K562 (cell line): ENCODE results near the gene MCM7. TPM values are rescaled to one million over a fixed set of nuclear protein-coding genes. Genes with fewer than 3 reads are reported as not detected.

Experiments used
- EP300 ChIP-seq: IDR thresholded peaks from 2 replicates; pipeline ENCODE4 v1.6.1; 2012; ENCODE audit warnings: low read length, improper control_type of control experiment
- GABPB1 ChIP-seq: sonication (generic); formaldehyde crosslinking; IDR thresholded peaks from 2 replicates; pipeline ENCODE4 v1.8.0; 2022; ENCODE audit warnings: mild to moderate bottlenecking, missing genetic modification reagents
- HDAC3 ChIP-seq: fragments of 450-650 bp; IDR thresholded peaks from 2 replicates; pipeline ENCODE4 v1.6.1; 2018; ENCODE audit warnings: borderline replicate concordance, mild to moderate bottlenecking, moderate library complexity; ENCODE audit not compliant: partially characterized antibody
- HIVEP1 ChIP-seq: fragments of 250-450 bp; sonication (Bioruptor Pico); IDR thresholded peaks from 2 replicates; pipeline ENCODE4 v1.4.0; 2020; ENCODE audit warnings: mild to moderate bottlenecking
- JUN ChIP-seq, 2 experiments: sonication (generic) in 1 of 2; formaldehyde crosslinking in 1 of 2; IDR thresholded peaks; 2 replicates each; pipeline versions ENCODE4 v1.6.1 to v1.8.0; 2012 to 2022; ENCODE audit warnings: borderline replicate concordance in 2 of 2, mild to moderate bottlenecking in 2 of 2, improper control_type of control experiment in 1 of 2, low read depth in 1 of 2, low read length in 1 of 2, missing genetic modification reagents in 1 of 2
- KAT2B ChIP-seq: IDR thresholded peaks from one replicate; pipeline ENCODE4 v1.6.1; 2012; ENCODE audit warnings: low read depth, mild to moderate bottlenecking, control low read depth, inconsistent platforms, low read length, moderate library complexity
- LCOR ChIP-seq: sonication (generic); formaldehyde crosslinking; IDR thresholded peaks from 2 replicates; pipeline ENCODE4 v1.8.0; 2022; ENCODE audit warnings: mild to moderate bottlenecking, missing genetic modification reagents
- MCM2 ChIP-seq: fragments of 450-650 bp; IDR thresholded peaks from 2 replicates; pipeline ENCODE4 v1.6.1; 2017; ENCODE audit warnings: low read depth, mild to moderate bottlenecking
- MYNN ChIP-seq, 2 experiments: sonication (generic); formaldehyde crosslinking in 1 of 2; IDR thresholded peaks; 2 replicates each; pipeline versions ENCODE4 v1.5.0 to v1.6.1; 2016 to 2020; ENCODE audit warnings: antibody characterized with exemption in 1 of 2, missing genetic modification reagents in 1 of 2
- NRF1 ChIP-seq, 2 experiments: fragments of 450-650 bp; IDR thresholded peaks in 1 of 2; conservative IDR thresholded peaks in 1 of 2; 2 replicates each; pipeline ENCODE4 v1.6.1; 2014; ENCODE audit warnings: mild to moderate bottlenecking in 2 of 2
- PML ChIP-seq: IDR thresholded peaks from 2 replicates; pipeline ENCODE4 v1.6.1; 2012; ENCODE audit warnings: low read length, inconsistent platforms
- RBM17 ChIP-seq: fragments of 200-400 bp; formaldehyde crosslinking; IDR thresholded peaks from 2 replicates; pipeline ENCODE4 v1.6.1; 2017; ENCODE audit warnings: low read depth, mild to moderate bottlenecking, low read length, borderline replicate concordance
- RFX5 ChIP-seq: IDR thresholded peaks from 2 replicates; pipeline ENCODE4 v1.6.1; 2011; ENCODE audit warnings: low read depth, mild to moderate bottlenecking, improper control_type of control experiment, low read length
- SETDB1 ChIP-seq: IDR thresholded peaks from one replicate; pipeline ENCODE4 v1.6.1; 2012; ENCODE audit warnings: low read length, control low read depth, inconsistent platforms
- SIN3B ChIP-seq: fragments of 450-650 bp; IDR thresholded peaks from 2 replicates; pipeline ENCODE4 v1.6.1; 2017; ENCODE audit warnings: low read depth, mild to moderate bottlenecking, moderate library complexity
- SREBF2 ChIP-seq: sonication (generic); formaldehyde crosslinking; IDR thresholded peaks from 2 replicates; pipeline ENCODE4 v1.4.0; 2020; ENCODE audit warnings: mild to moderate bottlenecking, missing genetic modification reagents
- SRF ChIP-seq, 2 experiments: fragments of 250-450, 450-650 bp in 1 of 2; sonication (Bioruptor Pico) in 1 of 2; sonication (generic) in 1 of 2; formaldehyde crosslinking; IDR thresholded peaks; 2 replicates each; pipeline versions ENCODE4 v1.5.0 to v1.5.1; 2020 to 2022; ENCODE audit warnings: mild to moderate bottlenecking in 1 of 2, missing genetic modification reagents in 1 of 2
- ZBTB17 ChIP-seq: fragments of 450-650 bp; formaldehyde crosslinking; IDR thresholded peaks from 2 replicates; pipeline ENCODE4 v1.4.0; 2020; ENCODE audit warnings: mild to moderate bottlenecking
- ZNF165 ChIP-seq: fragments of 250-450 bp; sonication (Bioruptor Pico); IDR thresholded peaks from 2 replicates; pipeline ENCODE4 v1.4.0; 2020; ENCODE audit warnings: borderline replicate concordance
- ZNF212 ChIP-seq: fragments of 450-650 bp; formaldehyde crosslinking; IDR thresholded peaks from 2 replicates; pipeline ENCODE4 v1.4.0; 2020; ENCODE audit warnings: mild to moderate bottlenecking
- ZNF232 ChIP-seq: sonication (generic); formaldehyde crosslinking; IDR thresholded peaks from 2 replicates; pipeline ENCODE4 v1.8.0; 2022; ENCODE audit warnings: mild to moderate bottlenecking, missing genetic modification reagents
- ZNF436 ChIP-seq: fragments of 250-450, 450-650 bp; sonication (Bioruptor Pico); formaldehyde crosslinking; IDR thresholded peaks from 2 replicates; pipeline ENCODE4 v1.7.0; 2020; ENCODE audit warnings: mild to moderate bottlenecking
- polyA plus RNA-seq, 8 experiments: library from polyadenylated mRNA; depleted of rRNA in 4 of 8; stranded (reverse) in 5 of 8; unstranded in 3 of 8; fragments of >200 nt; fragmentation: Nextera tagmentation in 2 of 8; fragmentation: Illumina TruSeq in 1 of 8; extraction: Ambion mirVana in 2 of 8; extraction: Trizol in 1 of 8; gene quantifications; 2 replicates each; pipeline versions ENCODE4 v1.2.1 to v1.2.3, GENCODE V29; 2011 to 2014; ENCODE audit warnings: inconsistent platforms in 1 of 8, missing spikeins in 1 of 8
- total RNA-seq, 7 experiments: library from RNA; depleted of rRNA in 6 of 7; stranded (reverse); fragments of >200 nt in 6 of 7; fragmentation: Illumina TruSeq in 2 of 7; extraction: Trizol in 2 of 7; gene quantifications; 2 replicates each; pipeline versions ENCODE4 v1.2.1 to v1.2.3, GENCODE V29; 2011 to 2021; ENCODE audit warnings: low replicate concordance in 1 of 7
- TF ChIP-seq, protein P1 (sequence below): sonication (generic); formaldehyde crosslinking; IDR thresholded peaks from 2 replicates; pipeline ENCODE4 v1.8.1; 2023; ENCODE audit warnings: mild to moderate bottlenecking, missing genetic modification reagents, moderate library complexity
- TF ChIP-seq, protein P2 (sequence below): fragments of 450-650 bp; formaldehyde crosslinking; IDR thresholded peaks from 2 replicates; pipeline ENCODE4 v1.4.0; 2020; ENCODE audit warnings: mild to moderate bottlenecking, moderate library complexity

MCM7 gene
- total and polyA plus RNA-seq, 9 of the 15 experiments (the other 6 are each of a cell fraction or from before 2014, with no cell fraction given) = 329 to 856 (median 437) TPM

DNA sequence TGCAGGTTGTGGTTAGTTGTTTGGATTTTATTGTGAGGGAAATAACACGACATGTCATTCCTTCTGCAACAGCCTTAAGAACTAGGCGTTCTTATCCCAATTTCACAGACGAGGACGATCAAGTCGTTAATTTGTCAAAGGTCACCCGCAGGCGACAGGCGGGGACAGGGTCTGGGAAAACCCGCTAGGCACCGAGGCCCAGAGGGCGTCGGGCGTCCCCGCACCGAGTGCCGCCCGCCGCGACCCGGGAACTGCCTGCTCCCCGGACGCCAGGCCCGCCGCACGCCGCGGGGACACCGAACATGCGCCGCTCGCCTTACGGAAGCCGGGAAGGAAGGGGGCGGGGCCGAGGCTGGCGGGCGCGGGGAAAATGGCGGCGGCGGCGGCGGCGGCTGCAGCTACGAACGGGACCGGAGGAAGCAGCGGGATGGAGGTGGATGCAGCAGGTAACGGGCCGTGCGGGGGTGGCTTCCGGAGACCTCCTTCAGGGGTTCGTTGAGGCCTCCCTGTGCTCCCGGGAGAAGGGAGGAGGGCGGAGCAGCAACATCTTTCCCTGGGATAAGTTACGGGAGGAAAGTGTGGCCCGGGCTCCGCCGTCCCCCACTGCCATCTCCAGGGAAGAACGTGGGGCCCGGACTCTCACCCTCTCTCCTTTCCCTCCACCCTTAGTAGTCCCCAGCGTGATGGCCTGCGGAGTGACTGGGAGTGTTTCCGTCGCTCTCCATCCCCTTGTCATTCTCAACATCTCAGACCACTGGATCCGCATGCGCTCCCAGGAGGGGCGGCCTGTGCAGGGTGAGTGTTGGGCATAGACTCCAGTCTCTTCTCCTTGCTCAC is 12.4 kb downstream of the MCM7 start, which contains the start of gene COPS6 (continued):
- TF ChIP-seq, protein P1, sequence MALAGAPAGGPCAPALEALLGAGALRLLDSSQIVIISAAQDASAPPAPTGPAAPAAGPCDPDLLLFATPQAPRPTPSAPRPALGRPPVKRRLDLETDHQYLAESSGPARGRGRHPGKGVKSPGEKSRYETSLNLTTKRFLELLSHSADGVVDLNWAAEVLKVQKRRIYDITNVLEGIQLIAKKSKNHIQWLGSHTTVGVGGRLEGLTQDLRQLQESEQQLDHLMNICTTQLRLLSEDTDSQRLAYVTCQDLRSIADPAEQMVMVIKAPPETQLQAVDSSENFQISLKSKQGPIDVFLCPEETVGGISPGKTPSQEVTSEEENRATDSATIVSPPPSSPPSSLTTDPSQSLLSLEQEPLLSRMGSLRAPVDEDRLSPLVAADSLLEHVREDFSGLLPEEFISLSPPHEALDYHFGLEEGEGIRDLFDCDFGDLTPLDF (CRISPR knock-in tag) = peak; percentile 97
- TF ChIP-seq ZBTB17 = peak; percentile 82
- peak; percentile 90 for TF ChIP-seq LCOR
- TF ChIP-seq NRF1 (conservative IDR thresholded peaks at IDR 0.05 in 1 of 2, IDR thresholded peaks at IDR 0.05 in 1 of 2) = peak; percentile 87 to 89
- TF ChIP-seq MYNN (IDR thresholded peaks at IDR 0.05) = no peak
- no peak for TF ChIP-seq MYNN (CRISPR knock-in tag; IDR thresholded peaks at IDR 0.05)
- TF ChIP-seq, protein P2, sequence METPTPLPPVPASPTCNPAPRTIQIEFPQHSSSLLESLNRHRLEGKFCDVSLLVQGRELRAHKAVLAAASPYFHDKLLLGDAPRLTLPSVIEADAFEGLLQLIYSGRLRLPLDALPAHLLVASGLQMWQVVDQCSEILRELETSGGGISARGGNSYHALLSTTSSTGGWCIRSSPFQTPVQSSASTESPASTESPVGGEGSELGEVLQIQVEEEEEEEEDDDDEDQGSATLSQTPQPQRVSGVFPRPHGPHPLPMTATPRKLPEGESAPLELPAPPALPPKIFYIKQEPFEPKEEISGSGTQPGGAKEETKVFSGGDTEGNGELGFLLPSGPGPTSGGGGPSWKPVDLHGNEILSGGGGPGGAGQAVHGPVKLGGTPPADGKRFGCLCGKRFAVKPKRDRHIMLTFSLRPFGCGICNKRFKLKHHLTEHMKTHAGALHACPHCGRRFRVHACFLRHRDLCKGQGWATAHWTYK (CRISPR knock-in tag) = peak; percentile 87; the same call in 1 of the 2 replicates
- TF ChIP-seq ZNF232 (CRISPR knock-in tag) = peak; percentile 98
- no peak for TF ChIP-seq ZNF436
- peak; percentile 45; the same call in 1 of the 2 replicates for TF ChIP-seq ZNF165 (CRISPR knock-in tag)
- peak; percentile 88 for TF ChIP-seq GABPB1 (CRISPR knock-in tag)
- no peak for TF ChIP-seq HDAC3
- no peak for TF ChIP-seq MCM2
- no peak for TF ChIP-seq RBM17
- no peak for TF ChIP-seq RFX5
- TF ChIP-seq SETDB1 = no peak
- no peak for TF ChIP-seq SREBF2
- TF ChIP-seq SIN3B = peak; percentile 88
- peak; percentile 74; the same call in 1 of the 2 replicates for TF ChIP-seq HIVEP1 (CRISPR knock-in tag)
- 0 out of 2 replicates have a peak, but pooled peaks have one; percentile 46 for TF ChIP-seq JUN (IDR thresholded peaks at IDR 0.05; ENCODE audit: borderline replicate concordance, low read depth, low read length)
- TF ChIP-seq JUN (CRISPR knock-in tag; IDR thresholded peaks at IDR 0.05; ENCODE audit: borderline replicate concordance) = peak; percentile 98
- no peak for TF ChIP-seq KAT2B
- TF ChIP-seq SRF (CRISPR knock-in tag; IDR thresholded peaks at IDR 0.05) = peak in 1 of 2 experiments; percentile 68; a peak in 2 of 4 replicates
- peak; percentile 42; the same call in 1 of the 2 replicates for TF ChIP-seq EP300
- TF ChIP-seq PML = peak; percentile 76
- 0 out of 2 replicates have a peak, but pooled peaks have one; percentile 5 for TF ChIP-seq ZNF212 (CRISPR knock-in tag)
